Activated CD8-positive, alpha-beta T cell treated with anti-CD3 and anti-CD28 coated beads for 36 hours (primary cell): ENCODE measurements around the gene PPIE. TPM values are rescaled to one million over a fixed set of nuclear protein-coding genes. Genes with fewer than 3 reads are reported as not detected.
"Not testable (repeated sequence)": the region's sequence is repeated elsewhere in the genome, so short reads cannot be mapped to it uniquely, and the experiment has no call there.

Experiments used
- ATAC-seq: fragments of 200-7000 bp; cut with Tn5 transposase; one replicate; pipeline ENCODE4 v1.10.0; 2021; ENCODE audit warnings: mild to moderate bottlenecking, moderate library complexity
- CTCF ChIA-PET: fragments of 350-600 bp; sonication (Branson Sonifier 250); formaldehyde crosslinking; loops from one replicate; lab custom pipeline; 2021; ENCODE audit warnings: antibody characterized with exemption; lab: Charles Lee
- POLR2A ChIA-PET: fragments of 350-600 bp; sonication (Branson Sonifier 250); formaldehyde crosslinking; loops from one replicate; lab custom pipeline; 2021; ENCODE audit warnings: antibody characterized with exemption; lab: Charles Lee
- DNase-seq: peaks from one replicate; pipeline ENCODE4 v3.0.0-alpha.2; 2020
- H3K27ac Mint-ChIP-seq: one replicate; pipeline ENCODE4 v1.8.0; 2021; ENCODE audit warnings: mild to moderate bottlenecking, mixed read lengths
- H3K27me3 Mint-ChIP-seq: one replicate; pipeline ENCODE4 v1.8.0; 2021; ENCODE audit warnings: mixed read lengths
- H3K36me3 Mint-ChIP-seq: one replicate; pipeline ENCODE4 v1.8.0; 2021; ENCODE audit warnings: low read depth, mixed read lengths
- H3K4me1 Mint-ChIP-seq: one replicate; pipeline ENCODE4 v1.8.0; 2021; ENCODE audit warnings: low read depth, mixed read lengths
- H3K4me3 Mint-ChIP-seq: one replicate; pipeline ENCODE4 v1.8.0; 2021; ENCODE audit warnings: mild to moderate bottlenecking, moderate library complexity, mixed read lengths
- H3K9me3 Mint-ChIP-seq: one replicate; pipeline ENCODE4 v1.8.0; 2021; ENCODE audit warnings: mixed read lengths
- CTCF ChIP-seq: fragments of 200-600 bp; IDR thresholded peaks from one replicate; pipeline ENCODE4 v1.8.0; 2022; ENCODE audit warnings: antibody characterized with exemption, mild to moderate bottlenecking
- intact Hi-C: fragments of 100-400 bp; cut with micrococcal nuclease; formaldehyde crosslinking; loops from one replicate; pipeline ENCODE4 v1.10.0; 2022
- total RNA-seq, 2 experiments: library from RNA; stranded (reverse); gene quantifications; one replicate each; pipeline ENCODE4 v1.2.3, GENCODE V29; 2021

Gene PPIE
- total RNA-seq, 2 experiments from 2014 or later = 71.7 to 74.7 TPM

- ChIA-PET CTCF (interaction anchor here (1.9 kb wide), 1 partner anchor 11 kb away, joined by 6 read pairs; no protein-coding TSS in a partner anchor), POLR2A (no interaction called here)
- intact Hi-C loops = no loop called here
- peak overlapping the region; percentile 22 for H3K4me3 Mint-ChIP-seq
- H3K9me3 Mint-ChIP-seq = no peaks in the 10 kb centered on the region
- DNase-seq = no peak
- H3K27ac Mint-ChIP-seq = no peak overlapping the region
- H3K4me1 Mint-ChIP-seq = no peaks in the 10 kb centered on the region
- TF ChIP-seq CTCF = no peak
- H3K36me3 Mint-ChIP-seq = no peaks in the 10 kb centered on the region
- ATAC-seq = no peak
- peaks cover 32% of the 10 kb centered on the region for H3K27me3 Mint-ChIP-seq
Observed at GRCh38 chr1:39787468-39787867, 48.8 kb downstream of the PPIE start.

- H3K36me3 Mint-ChIP-seq, POLR2A ChIA-PET, H3K27ac Mint-ChIP-seq, ATAC-seq, H3K4me1 Mint-ChIP-seq, DNase-seq, intact Hi-C loops, H3K9me3 Mint-ChIP-seq: not testable (repeated sequence)
- Mint-ChIP-seq H3K27me3 (peaks cover 36% of the 10 kb centered on the region), H3K4me3 (peak overlapping the region; percentile 22)
- CTCF ChIA-PET = interaction anchor here (1.9 kb wide), 1 partner anchor 10 kb away, joined by 6 read pairs; no protein-coding TSS in a partner anchor
Observed at GRCh38 chr1:39787964-39788363, 49.3 kb downstream of the PPIE start.

- ATAC-seq = peak; percentile 41
- no peaks in the 10 kb centered on the region for H3K4me1 Mint-ChIP-seq
- no peak overlapping the region for H3K4me3 Mint-ChIP-seq
- POLR2A ChIA-PET = interaction anchor here (1.3 kb wide), 1 partner anchor 10 kb away, joined by 4 read pairs; no protein-coding TSS in a partner anchor
- no peaks in the 10 kb centered on the region for H3K36me3 Mint-ChIP-seq
- intact Hi-C loops = no loop called here
- CTCF ChIA-PET = interaction anchor here (2.8 kb wide), 1 partner anchor 11 kb away, joined by 13 read pairs; no protein-coding TSS in a partner anchor
- no peak for DNase-seq
- H3K27me3 Mint-ChIP-seq = peaks cover 36% of the 10 kb centered on the region
- TF ChIP-seq CTCF = no peak
- no peaks in the 10 kb centered on the region for H3K9me3 Mint-ChIP-seq
- H3K27ac Mint-ChIP-seq = no peak overlapping the region
Observed at GRCh38 chr1:39788426-39788757, 49.7 kb downstream of the PPIE start.

- peak within 1 kb of the TSS; percentile 3 for H3K27ac Mint-ChIP-seq
- CTCF ChIA-PET = interaction anchor here (0.9 to 2.8 kb wide), 2 partner anchors 10 to 86 kb away, joined by 4 to 13 read pairs; no protein-coding TSS in a partner anchor
Observed at GRCh38 chr1:39788758-39789570, 50.3 kb downstream of the PPIE start, which contains the start of gene BMP8B. Gene BMP8B (minus strand): TSS chr1:39788865. CDS start chr1:39788485, 380 bp downstream.

More at GRCh38 chr1:39788758-39789570, 50.3 kb downstream of the PPIE start, which contains the start of gene BMP8B:
- H3K4me3 Mint-ChIP-seq = peak within 1 kb of the TSS; percentile 72
- no peaks in the 10 kb centered on the region for H3K4me1 Mint-ChIP-seq
- no peaks in the 10 kb centered on the region for H3K9me3 Mint-ChIP-seq
- H3K27me3 Mint-ChIP-seq = peaks cover 36% of the 10 kb centered on the region
- DNase-seq (peak; percentile 52), ATAC-seq (peak; percentile 79)
- POLR2A ChIA-PET = interaction anchor here (1.1 to 1.3 kb wide), 2 partner anchors 10 to 286 kb away, joined by 3 to 4 read pairs; no protein-coding TSS in a partner anchor
- no peaks in the 10 kb centered on the region for H3K36me3 Mint-ChIP-seq
- intact Hi-C loops = no loop called here
- no peak for TF ChIP-seq CTCF
